Measurements from ENCODE around the gene PRCC. TPM values are rescaled to one million over a fixed set of nuclear protein-coding genes. Genes with fewer than 3 reads are reported as not detected.

PRCC gene
- total and polyA plus RNA-seq, 2 of the 13 experiments (the other 11 are each of a cell fraction or from before 2014, with no cell fraction given), result 24.2 to 40.5 TPM

DNA sequence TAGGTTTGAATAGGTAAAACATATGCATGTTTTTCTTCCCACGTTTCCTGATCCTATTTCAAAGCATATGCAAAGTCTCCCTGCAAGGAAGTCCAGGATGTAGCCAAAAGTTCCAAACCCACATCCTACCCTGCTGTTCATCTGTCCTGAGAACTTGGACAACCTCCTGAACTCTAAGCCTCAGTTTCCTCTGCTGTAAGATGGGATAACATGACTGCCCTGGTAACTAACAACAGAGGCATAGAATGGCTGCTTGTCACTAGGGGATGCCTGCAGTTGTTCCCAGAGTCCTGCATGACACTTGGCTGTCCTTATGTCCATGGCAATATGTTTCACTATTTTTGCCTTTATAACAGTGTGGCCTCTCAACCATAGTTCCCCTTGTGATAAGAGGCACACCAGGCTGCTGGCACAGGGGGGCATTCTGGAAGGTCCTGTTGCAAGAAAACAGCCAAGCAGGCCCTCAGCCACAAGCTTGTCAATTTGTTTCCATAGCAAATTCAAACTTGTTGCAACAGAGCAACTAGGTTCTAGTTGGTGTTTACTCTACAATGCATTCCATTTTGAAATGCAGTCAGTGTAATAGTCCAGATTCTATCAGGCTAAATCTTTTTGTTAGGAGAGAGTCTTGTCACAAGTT, 14.4 kb upstream of the PRCC start:
- Histone ChIP-seq H3K79me2 (ENCODE audit: insufficient read depth, low read length) (peaks cover 42% of the 10 kb centered on the region), H2AFZ (ENCODE audit: low read length) (no peak overlapping the region), H3K9ac (ENCODE audit: insufficient read depth, low read depth, low read length) (peak overlapping the region; percentile 94), H3K4me3 (replicated peaks in 1 of 3; ENCODE audit: insufficient read depth in 1 of 3, low read depth in 2 of 3, low read length in 3 of 3) (peak overlapping the region; percentile 83 to 90 (median 87); a peak in 4 of 6 replicates), H3K4me1 (ENCODE audit: insufficient read depth, low read length) (peaks cover 30% of the 10 kb centered on the region), H4K20me1 (ENCODE audit: insufficient read depth, low read length) (no peaks in the 10 kb centered on the region), H3K36me3 (replicated peaks in 1 of 2; ENCODE audit: control insufficient read depth in 1 of 2, insufficient read depth in 2 of 2, low read length in 2 of 2) (no peaks in the 10 kb centered on the region), H3K27me3 (ENCODE audit: control insufficient read depth in 1 of 2, insufficient read depth in 2 of 2, low read length in 2 of 2) (no peaks in the 10 kb centered on the region; a peak in 1 of 5 replicates), H3K27ac (ENCODE audit: extremely low read length, insufficient read depth, low read length) (peak overlapping the region; percentile 100), H3K4me2 (ENCODE audit: low read depth, low read length) (peak overlapping the region; percentile 88), H3K9me3 (ENCODE audit: low read length) (no peaks in the 10 kb centered on the region)
- BruUV-seq (replicated peaks), result no TSS peak
- TF ChIP-seq GFI1 (CRISPR knock-in tag; IDR thresholded peaks at IDR 0.05; ENCODE audit: borderline replicate concordance) (no peak), RFX1 (IDR thresholded peaks at IDR 0.05) (peak; percentile 53), FOXA1 (IDR thresholded peaks at IDR 0.05) (no peak), FOXA1 (CRISPR knock-in tag; IDR thresholded peaks at IDR 0.05) (peak; percentile 67), FOXA3 (CRISPR knock-in tag; IDR thresholded peaks at IDR 0.05) (peak; percentile 49), SP1 (IDR thresholded peaks at IDR 0.05) (no peak), SP1 (CRISPR knock-in tag; IDR thresholded peaks at IDR 0.05) (no peak), CEBPG (CRISPR knock-in tag; IDR thresholded peaks at IDR 0.05) (peak; percentile 49; the same call in 1 of the 2 replicates), POLR2A (IDR thresholded peaks at IDR 0.05; ENCODE audit: insufficient read depth in 1 of 2, low read depth in 2 of 2, low read length in 2 of 2) (0 out of 4 replicates have a peak, but pooled peaks of 1 of the 2 experiments have one; percentile 27), ZMYM3 (CRISPR knock-in tag; IDR thresholded peaks at IDR 0.05) (peak; percentile 80), ZNF879 (CRISPR knock-in tag; IDR thresholded peaks at IDR 0.05) (no peak), SAP130 (CRISPR knock-in tag; IDR thresholded peaks at IDR 0.05; ENCODE audit: low read depth) (peak; percentile 35; the same call in 1 of the 2 replicates), CEBPB (IDR thresholded peaks at IDR 0.05; ENCODE audit: borderline replicate concordance, low read depth, low read length) (peak; percentile 87), SMC3 (IDR thresholded peaks at IDR 0.05; ENCODE audit: low read length) (peak; percentile 21; the same call in 1 of the 2 replicates), ZNF629 (CRISPR knock-in tag; conservative IDR thresholded peaks at IDR 0.05) (peak; percentile 95), ZNF780A (CRISPR knock-in tag; IDR thresholded peaks at IDR 0.05) (no peak), ARID3A (IDR thresholded peaks at IDR 0.05; ENCODE audit: low read depth, low read length) (0 out of 2 replicates have a peak, but pooled peaks have one; percentile 26), RFX3 (CRISPR knock-in tag; IDR thresholded peaks at IDR 0.05) (0 out of 2 replicates have a peak, but pooled peaks have one; percentile 15), THAP11 (CRISPR knock-in tag; IDR thresholded peaks at IDR 0.05) (peak; percentile 50; the same call in 1 of the 2 replicates)
- TF ChIP-seq, protein P1, sequence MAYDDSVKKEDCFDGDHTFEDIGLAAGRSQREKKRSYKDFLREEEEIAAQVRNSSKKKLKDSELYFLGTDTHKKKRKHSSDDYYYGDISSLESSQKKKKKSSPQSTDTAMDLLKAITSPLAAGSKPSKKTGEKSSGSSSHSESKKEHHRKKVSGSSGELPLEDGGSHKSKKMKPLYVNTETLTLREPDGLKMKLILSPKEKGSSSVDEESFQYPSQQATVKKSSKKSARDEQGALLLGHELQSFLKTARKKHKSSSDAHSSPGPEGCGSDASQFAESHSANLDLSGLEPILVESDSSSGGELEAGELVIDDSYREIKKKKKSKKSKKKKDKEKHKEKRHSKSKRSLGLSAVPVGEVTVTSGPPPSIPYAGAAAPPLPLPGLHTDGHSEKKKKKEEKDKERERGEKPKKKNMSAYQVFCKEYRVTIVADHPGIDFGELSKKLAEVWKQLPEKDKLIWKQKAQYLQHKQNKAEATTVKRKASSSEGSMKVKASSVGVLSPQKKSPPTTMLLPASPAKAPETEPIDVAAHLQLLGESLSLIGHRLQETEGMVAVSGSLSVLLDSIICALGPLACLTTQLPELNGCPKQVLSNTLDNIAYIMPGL (CRISPR knock-in tag; IDR thresholded peaks at IDR 0.05; ENCODE audit: borderline replicate concordance in 1 of 2, low read depth in 1 of 2), result no peak
- 52% methylated on average over 1 of the region's 1 CpG for WGBS (ENCODE audit: low lambda C conversion rate)
- intact Hi-C loops (cut with micrococcal nuclease; ENCODE audit: unreplicated experiment), result no loop called here
- no peak for ATAC-seq
- in situ Hi-C loops (cut with HindIII; ENCODE audit: extremely low pct_ligation_motif_present, low pct_unique_long_range_greater_than_20kb), result no loop called here
- ChIA-PET CTCF (ENCODE audit: low intra/inter-chr PET ratio, low total read pairs) (no interaction called here), POLR2A (interaction anchor here (1.4 to 4.5 kb wide), 6 partner anchors 11 to 105 kb away, joined by 3 to 67 read pairs (median 32); partner anchors contain the start of genes ISG20L2, METTL25B, MRPL24 and PRCC)
- no peak for FAIRE-seq
- DNase-seq (ENCODE audit: low spot score), result peak; percentile 51
